Retinal pigment epithelial cell (primary cell): ENCODE results near the gene HSPH1.

Experiments
- DNase-seq: peaks from one replicate; pipeline ENCODE4 v3.0.0-alpha.2; 2010; ENCODE audit warnings: low read depth
- H3K4me3 ChIP-seq: 2 replicates; pipeline ENCODE4 v1.5.1; 2011; ENCODE audit warnings: mild to moderate bottlenecking, low read length, control low read depth, moderate library complexity
- TF ChIP-seq, protein P1 (sequence below): conservative IDR thresholded peaks from 2 replicates; pipeline ENCODE4 v1.5.1; 2011; ENCODE audit warnings: low read depth, low read length, control low read depth, inconsistent platforms

Gene HSPH1

DNA sequence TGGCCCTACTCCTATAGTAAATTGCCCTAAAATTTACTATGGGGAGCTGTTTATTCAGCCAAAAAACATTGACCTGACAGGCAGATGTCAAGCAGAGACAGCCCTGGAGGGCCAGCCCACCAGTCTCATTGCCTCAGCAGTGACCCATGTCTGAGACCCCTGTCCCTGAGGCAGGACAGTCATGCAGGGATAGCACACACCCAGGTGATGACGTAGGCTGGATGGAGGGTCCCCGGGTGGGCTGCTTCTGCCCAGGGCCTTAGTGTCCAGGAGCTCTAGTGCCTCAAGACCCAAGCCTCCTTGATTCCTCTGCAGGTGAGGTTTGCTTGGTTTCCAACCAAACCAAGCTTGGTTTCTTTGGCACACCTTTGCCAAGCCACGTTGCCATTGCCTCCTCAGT, 72.1 kb downstream of the HSPH1 start:
- no peak for DNase-seq
- TF ChIP-seq, protein P1, sequence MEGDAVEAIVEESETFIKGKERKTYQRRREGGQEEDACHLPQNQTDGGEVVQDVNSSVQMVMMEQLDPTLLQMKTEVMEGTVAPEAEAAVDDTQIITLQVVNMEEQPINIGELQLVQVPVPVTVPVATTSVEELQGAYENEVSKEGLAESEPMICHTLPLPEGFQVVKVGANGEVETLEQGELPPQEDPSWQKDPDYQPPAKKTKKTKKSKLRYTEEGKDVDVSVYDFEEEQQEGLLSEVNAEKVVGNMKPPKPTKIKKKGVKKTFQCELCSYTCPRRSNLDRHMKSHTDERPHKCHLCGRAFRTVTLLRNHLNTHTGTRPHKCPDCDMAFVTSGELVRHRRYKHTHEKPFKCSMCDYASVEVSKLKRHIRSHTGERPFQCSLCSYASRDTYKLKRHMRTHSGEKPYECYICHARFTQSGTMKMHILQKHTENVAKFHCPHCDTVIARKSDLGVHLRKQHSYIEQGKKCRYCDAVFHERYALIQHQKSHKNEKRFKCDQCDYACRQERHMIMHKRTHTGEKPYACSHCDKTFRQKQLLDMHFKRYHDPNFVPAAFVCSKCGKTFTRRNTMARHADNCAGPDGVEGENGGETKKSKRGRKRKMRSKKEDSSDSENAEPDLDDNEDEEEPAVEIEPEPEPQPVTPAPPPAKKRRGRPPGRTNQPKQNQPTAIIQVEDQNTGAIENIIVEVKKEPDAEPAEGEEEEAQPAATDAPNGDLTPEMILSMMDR = no peak
- H3K4me3 ChIP-seq = no peak overlapping the region

DNA sequence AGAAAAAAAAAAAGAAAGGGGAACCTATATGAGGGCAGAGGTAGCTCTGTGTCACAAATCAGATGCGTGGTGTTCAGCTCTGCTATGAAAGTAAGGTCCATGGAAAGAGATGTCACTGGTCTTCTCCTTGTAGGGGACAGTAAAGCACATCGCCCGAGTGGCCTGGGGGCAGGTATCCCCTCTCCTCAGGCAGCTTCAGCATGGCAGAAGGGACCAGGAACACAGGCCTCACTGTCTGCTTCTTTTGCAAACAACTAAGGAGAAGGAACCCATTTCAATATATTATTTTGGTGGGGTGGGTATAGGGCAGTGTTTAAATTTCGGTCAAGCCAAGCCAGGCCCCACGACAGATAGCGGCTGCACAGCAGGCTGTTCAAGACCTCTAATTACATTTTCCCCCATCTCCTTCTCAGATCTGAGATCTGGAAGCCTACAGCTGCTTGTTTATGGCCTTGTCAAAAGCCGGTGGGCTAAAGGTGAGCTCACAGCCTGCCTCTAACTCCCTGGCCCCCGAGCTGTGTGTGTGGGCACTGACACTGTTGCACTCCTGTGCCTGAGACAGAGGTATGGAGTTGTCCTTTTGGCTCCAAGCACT, 72.8 kb downstream of the HSPH1 start:
- TF ChIP-seq, protein P1 = no peak
- no peak overlapping the region for H3K4me3 ChIP-seq

More for the DNA sequence above, 72.8 kb downstream of the HSPH1 start:
- no peak for DNase-seq
